ENCODE results near the gene ZBP1.

ZBP1 gene

GRCh38 chr20:57555457-57556184 is 64.6 kb downstream of the ZBP1 start:
- no peak overlapping the region for H3K4me3 ChIP-seq (ENCODE audit: control insufficient read depth in 1 of 7, extremely low read depth in 1 of 7, insufficient read depth in 4 of 7, low read depth in 2 of 7, low read length in 6 of 7)
- WGBS (ENCODE audit: insufficient coverage) = 67% methylated on average over 6 of the region's 11 CpGs
- no peak overlapping the region for H3K27ac ChIP-seq (ENCODE audit: insufficient read depth in 1 of 2, low read depth in 1 of 2, low read length in 2 of 2, poor library complexity in 1 of 2, severe bottlenecking in 2 of 2)
- ChIA-PET CTCF (no interaction called here), POLR2A (no interaction called here)
- H3K4me1 ChIP-seq (ENCODE audit: control extremely low read depth in 1 of 4, control insufficient read depth in 4 of 4, insufficient read depth in 4 of 4, low read length in 3 of 4) = no peaks in the 10 kb centered on the region
- peaks cover 0 to 49% (median 12%) of the 10 kb centered on the region in 5 experiments for H3K27me3 ChIP-seq (replicated peaks in 2 of 5; ENCODE audit: control insufficient read depth in 4 of 5, insufficient read depth in 5 of 5, low read length in 4 of 5)
- H3K36me3 ChIP-seq (ENCODE audit: control insufficient read depth in 4 of 4, insufficient read depth in 4 of 4, low read length in 3 of 4) = no peaks in the 10 kb centered on the region
- DNase-seq = no peak
- no peaks in the 10 kb centered on the region for H3K9me3 ChIP-seq (ENCODE audit: control extremely low read depth in 1 of 5, control insufficient read depth in 4 of 5, insufficient read depth in 2 of 5, low read depth in 1 of 5, low read length in 4 of 5)

Measured in common myeloid progenitor, CD34-positive (primary cell).